GM21381 (cell line): Measurements from ENCODE around the gene EXOC3L2.
"Not testable (repeated sequence)": the region's sequence is repeated elsewhere in the genome, so short reads cannot be mapped to it uniquely, and the experiment has no call there.

Source experiments
- ATAC-seq: cut with Tn5 transposase; IDR thresholded peaks from one replicate; pipeline ENCODE4 v1.9.1; 2021; ENCODE audit warnings: mild to moderate bottlenecking, moderate library complexity; ENCODE audit not compliant: unreplicated experiment

The EXOC3L2 gene

GRCh38 chr19:45256836-45257235, 11.6 kb upstream of the EXOC3L2 start:
- no peak for ATAC-seq

GRCh38 chr19:45255611-45256157, 10.5 kb upstream of the EXOC3L2 start:
- no peak for ATAC-seq

GRCh38 chr19:45254044-45254531, 8.9 kb upstream of the EXOC3L2 start:
- ATAC-seq, result no peak

- ATAC-seq, result no peak
Observed at GRCh38 chr19:45253396-45254027, 8.3 kb upstream of the EXOC3L2 start.

GRCh38 chr19:45251452-45252354, 6.5 kb upstream of the EXOC3L2 start:
- no peak for ATAC-seq

GRCh38 chr19:45250832-45251451, 5.7 kb upstream of the EXOC3L2 start, which contains the start of gene MARK4:
MARK4 (plus strand) TSS chr19:45251271; CDS start chr19:45251589, 318 bp downstream.
- ATAC-seq, result no peak

GRCh38 chr19:45250216-45250831, 5.1 kb upstream of the EXOC3L2 start:
- ATAC-seq, result no peak

- no peak for ATAC-seq
Observed at GRCh38 chr19:45249261-45250033, 4.2 kb upstream of the EXOC3L2 start.

- no peak for ATAC-seq
Observed at GRCh38 chr19:45247136-45247535, 1.9 kb upstream of the EXOC3L2 start.

GRCh38 chr19:45245826-45246225, 619 bp upstream of the EXOC3L2 start:
- ATAC-seq, result no peak

GRCh38 chr19:45244133-45244794, 943 bp downstream of the EXOC3L2 start:
- ATAC-seq, result no peak

GRCh38 chr19:45243144-45243732, 2.0 kb downstream of the EXOC3L2 start:
- ATAC-seq, result no peak

GRCh38 chr19:45238556-45238955, 6.7 kb downstream of the EXOC3L2 start:
- ATAC-seq, result no peak

- ATAC-seq, result no peak
Observed at GRCh38 chr19:45235485-45235884, 9.7 kb downstream of the EXOC3L2 start.

- ATAC-seq, result no peak
Observed at GRCh38 chr19:45234089-45234869, 10.9 kb downstream of the EXOC3L2 start.

GRCh38 chr19:45231891-45232290, 13.3 kb downstream of the EXOC3L2 start:
- no peak for ATAC-seq

- ATAC-seq, result not testable (repeated sequence)
Observed at GRCh38 chr19:45229056-45229455, 16.2 kb downstream of the EXOC3L2 start.

GRCh38 chr19:45224645-45225044, 20.6 kb downstream of the EXOC3L2 start:
- ATAC-seq, result no peak
